ENCODE results near the gene SEMA5A. TPM values are rescaled to one million over a fixed set of nuclear protein-coding genes. Genes with fewer than 3 reads are reported as not detected.

Gene SEMA5A
- total RNA-seq, 3 donors from 2014 or later: 0.03 to 0.26 (median 0.14) TPM

- no peaks in the 10 kb centered on the region for H3K27me3 Mint-ChIP-seq (ENCODE audit: low read depth)
- DNase-seq: no peak
- ATAC-seq: no peak
Observed at GRCh38 chr5:9268226-9268625, 277.6 kb downstream of the SEMA5A start.

GRCh38 chr5:9265441-9266287 is 280.2 kb downstream of the SEMA5A start:
- Mint-ChIP-seq H3K4me1 (ENCODE audit: low read depth) (no peaks in the 10 kb centered on the region), H3K36me3 (ENCODE audit: insufficient read depth) (no peaks in the 10 kb centered on the region), H3K4me3 (no peak overlapping the region), H3K9me3 (peaks cover 4% of the 10 kb centered on the region), H3K27me3 (ENCODE audit: low read depth) (no peaks in the 10 kb centered on the region)
- no peak for ATAC-seq
- DNase-seq: no peak

More at GRCh38 chr5:9268226-9268625, 277.6 kb downstream of the SEMA5A start:
- H3K36me3 Mint-ChIP-seq (ENCODE audit: insufficient read depth): no peaks in the 10 kb centered on the region
- H3K4me1 Mint-ChIP-seq (ENCODE audit: low read depth): no peaks in the 10 kb centered on the region
- no peak overlapping the region for H3K4me3 Mint-ChIP-seq
- H3K9me3 Mint-ChIP-seq: peaks cover 5% of the 10 kb centered on the region

GRCh38 chr5:9264301-9264700 is 281.6 kb downstream of the SEMA5A start:
- Mint-ChIP-seq H3K4me1 (ENCODE audit: low read depth) (no peaks in the 10 kb centered on the region), H3K27me3 (ENCODE audit: low read depth) (no peaks in the 10 kb centered on the region), H3K9me3 (peaks cover 4% of the 10 kb centered on the region), H3K36me3 (ENCODE audit: insufficient read depth) (no peaks in the 10 kb centered on the region), H3K4me3 (no peak overlapping the region)
- DNase-seq (no peak), ATAC-seq (no peak)

GRCh38 chr5:9263656-9264055 is 282.2 kb downstream of the SEMA5A start:
- no peak for ATAC-seq
- no peak for DNase-seq
- no peaks in the 10 kb centered on the region for H3K27me3 Mint-ChIP-seq (ENCODE audit: low read depth)
- H3K9me3 Mint-ChIP-seq: peaks cover 4% of the 10 kb centered on the region
- no peaks in the 10 kb centered on the region for H3K4me1 Mint-ChIP-seq (ENCODE audit: low read depth)
- H3K36me3 Mint-ChIP-seq (ENCODE audit: insufficient read depth): no peaks in the 10 kb centered on the region
- no peak overlapping the region for H3K4me3 Mint-ChIP-seq

GRCh38 chr5:9251379-9251980 is 294.4 kb downstream of the SEMA5A start:
- no peaks in the 10 kb centered on the region for H3K4me1 Mint-ChIP-seq (ENCODE audit: low read depth)
- no peak for DNase-seq

GRCh38 chr5:9249231-9249630 is 296.6 kb downstream of the SEMA5A start:
- H3K27me3 Mint-ChIP-seq (ENCODE audit: low read depth): no peaks in the 10 kb centered on the region
- no peaks in the 10 kb centered on the region for H3K4me1 Mint-ChIP-seq (ENCODE audit: low read depth)
- no peak overlapping the region for H3K4me3 Mint-ChIP-seq
- H3K9me3 Mint-ChIP-seq: peaks cover 11% of the 10 kb centered on the region
- DNase-seq: no peak
- ATAC-seq: no peak
- H3K36me3 Mint-ChIP-seq (ENCODE audit: insufficient read depth): no peaks in the 10 kb centered on the region

More at GRCh38 chr5:9251379-9251980, 294.4 kb downstream of the SEMA5A start:
- Mint-ChIP-seq H3K27me3 (ENCODE audit: low read depth) (no peaks in the 10 kb centered on the region), H3K36me3 (ENCODE audit: insufficient read depth) (no peaks in the 10 kb centered on the region), H3K4me3 (no peak overlapping the region), H3K9me3 (peaks cover 6% of the 10 kb centered on the region)
- ATAC-seq: no peak

- Mint-ChIP-seq H3K27me3 (ENCODE audit: low read depth) (no peaks in the 10 kb centered on the region), H3K36me3 (ENCODE audit: insufficient read depth) (no peaks in the 10 kb centered on the region), H3K4me1 (ENCODE audit: low read depth) (no peaks in the 10 kb centered on the region), H3K4me3 (no peak overlapping the region), H3K9me3 (peaks cover 8% of the 10 kb centered on the region)
- no peak for ATAC-seq
- DNase-seq: no peak
Observed at GRCh38 chr5:9245071-9245470, 300.8 kb downstream of the SEMA5A start.

- Mint-ChIP-seq H3K9me3 (peaks cover 8% of the 10 kb centered on the region), H3K4me3 (no peak overlapping the region), H3K27me3 (ENCODE audit: low read depth) (no peaks in the 10 kb centered on the region), H3K4me1 (ENCODE audit: low read depth) (no peaks in the 10 kb centered on the region), H3K36me3 (ENCODE audit: insufficient read depth) (no peaks in the 10 kb centered on the region)
- DNase-seq (no peak), ATAC-seq (no peak)
Observed at GRCh38 chr5:9244417-9244816, 301.5 kb downstream of the SEMA5A start.

GRCh38 chr5:9241479-9242305 is 304.2 kb downstream of the SEMA5A start:
- H3K4me1 Mint-ChIP-seq (ENCODE audit: low read depth): no peaks in the 10 kb centered on the region
- ATAC-seq (no peak), DNase-seq (no peak)
- no peaks in the 10 kb centered on the region for H3K27me3 Mint-ChIP-seq (ENCODE audit: low read depth)
- no peaks in the 10 kb centered on the region for H3K36me3 Mint-ChIP-seq (ENCODE audit: insufficient read depth)
- H3K9me3 Mint-ChIP-seq: peaks cover 5% of the 10 kb centered on the region
- H3K4me3 Mint-ChIP-seq: no peak overlapping the region

GRCh38 chr5:9240431-9240830 is 305.4 kb downstream of the SEMA5A start:
- H3K27me3 Mint-ChIP-seq (ENCODE audit: low read depth): no peaks in the 10 kb centered on the region
- no peak overlapping the region for H3K4me3 Mint-ChIP-seq
- H3K4me1 Mint-ChIP-seq (ENCODE audit: low read depth): no peaks in the 10 kb centered on the region
- H3K36me3 Mint-ChIP-seq (ENCODE audit: insufficient read depth): no peaks in the 10 kb centered on the region
- H3K9me3 Mint-ChIP-seq: peaks cover 5% of the 10 kb centered on the region
- ATAC-seq (no peak), DNase-seq (no peak)

- Mint-ChIP-seq H3K4me3 (no peak overlapping the region), H3K27me3 (ENCODE audit: low read depth) (no peaks in the 10 kb centered on the region), H3K9me3 (peaks cover 3% of the 10 kb centered on the region), H3K36me3 (ENCODE audit: insufficient read depth) (no peaks in the 10 kb centered on the region), H3K4me1 (ENCODE audit: low read depth) (no peaks in the 10 kb centered on the region)
- no peak for ATAC-seq
- DNase-seq: no peak
Observed at GRCh38 chr5:9239626-9240025, 306.2 kb downstream of the SEMA5A start.

- no peaks in the 10 kb centered on the region for H3K9me3 Mint-ChIP-seq
- no peaks in the 10 kb centered on the region for H3K36me3 Mint-ChIP-seq (ENCODE audit: insufficient read depth)
- ATAC-seq: no peak
- DNase-seq: no peak
- H3K4me3 Mint-ChIP-seq: no peak overlapping the region
- H3K27me3 Mint-ChIP-seq (ENCODE audit: low read depth): no peaks in the 10 kb centered on the region
- H3K4me1 Mint-ChIP-seq (ENCODE audit: low read depth): no peaks in the 10 kb centered on the region
Observed at GRCh38 chr5:9239071-9239470, 306.8 kb downstream of the SEMA5A start.

- DNase-seq (no peak), ATAC-seq (no peak)
- no peak overlapping the region for H3K4me3 Mint-ChIP-seq
- peaks cover 1% of the 10 kb centered on the region for H3K27me3 Mint-ChIP-seq (ENCODE audit: low read depth)
- no peaks in the 10 kb centered on the region for H3K36me3 Mint-ChIP-seq (ENCODE audit: insufficient read depth)
- no peaks in the 10 kb centered on the region for H3K4me1 Mint-ChIP-seq (ENCODE audit: low read depth)
- peaks cover 4% of the 10 kb centered on the region for H3K9me3 Mint-ChIP-seq
Observed at GRCh38 chr5:9233712-9234111, 312.2 kb downstream of the SEMA5A start.

- Mint-ChIP-seq H3K4me3 (no peak overlapping the region), H3K9me3 (peaks cover 8% of the 10 kb centered on the region), H3K36me3 (ENCODE audit: insufficient read depth) (no peaks in the 10 kb centered on the region), H3K4me1 (ENCODE audit: low read depth) (no peaks in the 10 kb centered on the region), H3K27me3 (ENCODE audit: low read depth) (peaks cover 1% of the 10 kb centered on the region)
- ATAC-seq (no peak), DNase-seq (no peak)
Observed at GRCh38 chr5:9233035-9233434, 312.8 kb downstream of the SEMA5A start.

Data from activated T-cell treated with anti-CD3 and anti-CD28 coated beads, Interleukin-2, amount 50 U/mL, for 4 hours (primary cell).